ENCODE results near the gene SERINC2. TPM values are rescaled to one million over a fixed set of nuclear protein-coding genes. Genes with fewer than 3 reads are reported as not detected.

The SERINC2 gene
- total and polyA plus RNA-seq, 9 of the 15 experiments (the other 6 are each of a cell fraction or from before 2014, with no cell fraction given) = 0.07 to 1.2 (median 0.70) TPM; not detected in 2

DNA sequence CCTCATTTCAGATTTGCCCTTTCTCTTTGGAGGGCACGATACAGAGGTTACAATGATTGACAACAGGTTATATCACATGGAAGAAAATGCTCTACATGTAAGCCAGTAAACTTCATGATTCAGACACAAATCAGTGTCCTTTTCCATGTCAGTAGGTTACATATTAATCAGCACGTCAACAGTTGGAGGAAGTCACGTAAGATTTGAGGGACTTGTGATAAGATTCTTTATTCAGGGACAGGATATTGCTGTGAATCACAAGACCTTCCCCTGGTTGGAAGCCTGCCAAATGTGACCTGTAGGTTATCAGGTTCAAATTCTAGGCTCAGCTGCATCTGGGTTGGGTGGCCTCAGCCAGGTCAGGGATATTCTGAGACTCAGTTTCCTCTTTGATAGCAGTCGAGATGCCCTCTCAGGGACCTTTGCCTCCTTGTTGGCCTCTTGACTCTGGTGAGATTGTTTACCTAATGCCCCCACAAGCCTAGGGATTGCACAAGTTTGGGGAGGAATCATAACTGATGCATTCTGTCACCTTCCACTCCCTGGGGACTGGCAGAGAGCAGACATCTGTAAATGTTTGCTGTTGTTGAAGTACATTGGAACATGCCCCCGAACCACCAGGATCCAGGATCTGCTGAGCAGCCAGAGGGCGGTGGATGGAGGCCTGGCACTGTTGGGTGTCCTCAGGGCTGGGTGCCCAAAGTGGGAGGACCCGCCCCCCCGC is 31.9 kb downstream of the SERINC2 start (continued):
- TF ChIP-seq, protein P1, sequence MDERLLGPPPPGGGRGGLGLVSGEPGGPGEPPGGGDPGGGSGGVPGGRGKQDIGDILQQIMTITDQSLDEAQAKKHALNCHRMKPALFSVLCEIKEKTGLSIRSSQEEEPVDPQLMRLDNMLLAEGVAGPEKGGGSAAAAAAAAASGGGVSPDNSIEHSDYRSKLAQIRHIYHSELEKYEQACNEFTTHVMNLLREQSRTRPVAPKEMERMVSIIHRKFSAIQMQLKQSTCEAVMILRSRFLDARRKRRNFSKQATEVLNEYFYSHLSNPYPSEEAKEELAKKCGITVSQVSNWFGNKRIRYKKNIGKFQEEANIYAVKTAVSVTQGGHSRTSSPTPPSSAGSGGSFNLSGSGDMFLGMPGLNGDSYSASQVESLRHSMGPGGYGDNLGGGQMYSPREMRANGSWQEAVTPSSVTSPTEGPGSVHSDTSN (CRISPR knock-in tag; IDR thresholded peaks at IDR 0.05; ENCODE audit: low read depth) = no peak
- TF ChIP-seq, protein P1 (tag; conservative IDR thresholded peaks at IDR 0.05; ENCODE audit: low read depth) = peak; percentile 71
- TF ChIP-seq POLR2H (tag; IDR thresholded peaks at IDR 0.05; ENCODE audit: low read depth) = no peak

DNA sequence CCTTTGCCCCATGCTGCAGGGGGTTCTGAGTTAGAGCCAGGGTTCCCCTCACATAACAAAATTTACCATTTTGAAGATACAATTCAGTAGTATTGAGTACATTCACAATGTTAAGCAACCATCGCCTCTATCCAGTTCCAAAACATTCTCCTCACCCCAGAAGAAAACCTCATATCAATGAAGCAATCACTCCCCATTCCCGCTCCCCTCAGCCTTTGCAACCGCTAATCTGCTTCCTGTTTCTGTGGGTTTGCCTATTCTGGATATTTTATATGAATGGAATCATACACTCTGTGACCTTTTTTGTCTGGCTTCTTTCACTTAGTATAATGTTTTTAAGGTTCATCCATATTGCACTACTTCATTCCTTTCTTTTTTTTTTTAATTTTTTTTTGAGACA is 32.9 kb downstream of the SERINC2 start:
- 0% methylated on average over 3 of the region's 3 CpGs for WGBS (ENCODE audit: insufficient coverage, low coverage, missing lambda C conversion rate)
- H3K36me3 ChIP-seq (ENCODE audit: control insufficient read depth, insufficient read depth, low read length) = no peaks in the 10 kb centered on the region
- FAIRE-seq (no peak), DNase-seq (ENCODE audit: extremely low read depth in 1 of 4, low spot score in 3 of 4) (no peak), ATAC-seq (no peak)
- H3K9me1 ChIP-seq (ENCODE audit: control insufficient read depth, insufficient read depth, low read length) = no peaks in the 10 kb centered on the region
- intact Hi-C loops (cut with micrococcal nuclease) (no loop called here), in situ Hi-C loops (cut with MboI) (no loop called here)
- no peaks in the 10 kb centered on the region for H3K79me2 ChIP-seq (ENCODE audit: control insufficient read depth, insufficient read depth, low read length)
- CTCF ChIA-PET (ENCODE audit: low intra/inter-chr PET ratio) = no interaction called here
- POLR2A ChIA-PET = no interaction called here
- H3K4me2 ChIP-seq (ENCODE audit: insufficient read depth, low read length) = no peak overlapping the region
- H4K20me1 ChIP-seq (replicated peaks; ENCODE audit: control insufficient read depth, insufficient read depth, low read length) = no peaks in the 10 kb centered on the region
- BruUV-seq (replicated peaks) = no TSS peak
- H3K27me3 ChIP-seq (ENCODE audit: control insufficient read depth in 2 of 2, insufficient read depth in 2 of 2, low read length in 2 of 2) = peaks cover 8 to 24% of the 10 kb centered on the region in 2 experiments
- no peak overlapping the region for H3K27ac ChIP-seq (ENCODE audit: extremely low read depth, low read depth, low read length)
- no peaks in the 10 kb centered on the region for H3K9me3 ChIP-seq (replicated peaks; ENCODE audit: control insufficient read depth, insufficient read depth, low read depth, low read length)
- no peak overlapping the region for H3K4me3 ChIP-seq
- no peak overlapping the region for H3K9ac ChIP-seq (ENCODE audit: insufficient read depth in 1 of 2, low read depth in 2 of 2, low read length in 2 of 2)
- H3K4me1 ChIP-seq (replicated peaks in 1 of 2; ENCODE audit: control insufficient read depth in 2 of 2, insufficient read depth in 2 of 2, low read length in 2 of 2) = peaks cover 2 to 4% of the 10 kb centered on the region in 2 experiments; a peak in 3 of 5 replicates
- no peak overlapping the region for H2AFZ ChIP-seq (ENCODE audit: low read depth, low read length)
- TF ChIP-seq CEBPB (tag; IDR thresholded peaks at IDR 0.05) (0 out of 2 replicates have a peak, but pooled peaks have one; percentile 50), HNRNPK (IDR thresholded peaks at IDR 0.05; ENCODE audit: low read depth, low read length, poor library complexity, severe bottlenecking) (no peak), CEBPG (CRISPR knock-in tag; IDR thresholded peaks at IDR 0.05) (no peak), CEBPG (tag; conservative IDR thresholded peaks at IDR 0.05 in 1 of 2, IDR thresholded peaks at IDR 0.05 in 1 of 2) (peak; percentile 86 to 88), GABPA (tag; conservative IDR thresholded peaks at IDR 0.05; ENCODE audit: low read depth) (peak; percentile 30; the same call in 1 of the 2 replicates), ELF1 (tag; IDR thresholded peaks at IDR 0.05) (0 out of 2 replicates have a peak, but pooled peaks have one; percentile 19), POLR3A (IDR thresholded peaks at IDR 0.05; ENCODE audit: borderline replicate concordance, extremely low read depth, insufficient read depth, insufficient read length) (no peak)
- TF ChIP-seq, protein P2, sequence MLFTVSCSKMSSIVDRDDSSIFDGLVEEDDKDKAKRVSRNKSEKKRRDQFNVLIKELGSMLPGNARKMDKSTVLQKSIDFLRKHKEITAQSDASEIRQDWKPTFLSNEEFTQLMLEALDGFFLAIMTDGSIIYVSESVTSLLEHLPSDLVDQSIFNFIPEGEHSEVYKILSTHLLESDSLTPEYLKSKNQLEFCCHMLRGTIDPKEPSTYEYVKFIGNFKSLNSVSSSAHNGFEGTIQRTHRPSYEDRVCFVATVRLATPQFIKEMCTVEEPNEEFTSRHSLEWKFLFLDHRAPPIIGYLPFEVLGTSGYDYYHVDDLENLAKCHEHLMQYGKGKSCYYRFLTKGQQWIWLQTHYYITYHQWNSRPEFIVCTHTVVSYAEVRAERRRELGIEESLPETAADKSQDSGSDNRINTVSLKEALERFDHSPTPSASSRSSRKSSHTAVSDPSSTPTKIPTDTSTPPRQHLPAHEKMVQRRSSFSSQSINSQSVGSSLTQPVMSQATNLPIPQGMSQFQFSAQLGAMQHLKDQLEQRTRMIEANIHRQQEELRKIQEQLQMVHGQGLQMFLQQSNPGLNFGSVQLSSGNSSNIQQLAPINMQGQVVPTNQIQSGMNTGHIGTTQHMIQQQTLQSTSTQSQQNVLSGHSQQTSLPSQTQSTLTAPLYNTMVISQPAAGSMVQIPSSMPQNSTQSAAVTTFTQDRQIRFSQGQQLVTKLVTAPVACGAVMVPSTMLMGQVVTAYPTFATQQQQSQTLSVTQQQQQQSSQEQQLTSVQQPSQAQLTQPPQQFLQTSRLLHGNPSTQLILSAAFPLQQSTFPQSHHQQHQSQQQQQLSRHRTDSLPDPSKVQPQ (CRISPR knock-in tag; IDR thresholded peaks at IDR 0.05; ENCODE audit: borderline replicate concordance) = no peak
- TF ChIP-seq, protein P3, sequence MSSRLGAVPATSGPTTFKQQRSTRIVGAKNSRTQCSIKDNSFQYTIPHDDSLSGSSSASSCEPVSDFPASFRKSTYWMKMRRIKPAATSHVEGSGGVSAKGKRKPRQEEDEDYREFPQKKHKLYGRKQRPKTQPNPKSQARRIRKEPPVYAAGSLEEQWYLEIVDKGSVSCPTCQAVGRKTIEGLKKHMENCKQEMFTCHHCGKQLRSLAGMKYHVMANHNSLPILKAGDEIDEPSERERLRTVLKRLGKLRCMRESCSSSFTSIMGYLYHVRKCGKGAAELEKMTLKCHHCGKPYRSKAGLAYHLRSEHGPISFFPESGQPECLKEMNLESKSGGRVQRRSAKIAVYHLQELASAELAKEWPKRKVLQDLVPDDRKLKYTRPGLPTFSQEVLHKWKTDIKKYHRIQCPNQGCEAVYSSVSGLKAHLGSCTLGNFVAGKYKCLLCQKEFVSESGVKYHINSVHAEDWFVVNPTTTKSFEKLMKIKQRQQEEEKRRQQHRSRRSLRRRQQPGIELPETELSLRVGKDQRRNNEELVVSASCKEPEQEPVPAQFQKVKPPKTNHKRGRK (tag; IDR thresholded peaks at IDR 0.05) = peak; percentile 27; the same call in 1 of the 2 replicates

Data from K562 (cell line).